ENCODE measurements around the gene KLC3. TPM values are rescaled to one million over a fixed set of nuclear protein-coding genes. Genes with fewer than 3 reads are reported as not detected.
A peak's percentile ranks its signal among the peaks of the same experiment; 100 is the strongest.

KLC3 gene
- total and polyA plus RNA-seq, 2 of the 8 experiments (the other 6 are each of a cell fraction or from before 2014, with no cell fraction given), result 1.3 to 2.8 TPM

GRCh38 chr19:45340899-45341453 is 426 bp downstream of the KLC3 start:
- DNase-seq (ENCODE audit: low read depth in 1 of 2, low spot score in 2 of 2), result no peak
- no peaks in the 10 kb centered on the region for H3K9me3 ChIP-seq (ENCODE audit: insufficient read depth in 2 of 2, low read depth in 1 of 2, low read length in 1 of 2)
- H2AFZ ChIP-seq (ENCODE audit: low read length), result 0 out of 2 replicates have a peak overlapping the region, but pooled peaks have one; percentile 1
- H2BK120ac ChIP-seq (replicated peaks; ENCODE audit: low read depth, low read length), result no peak overlapping the region
- ChIA-PET POLR2A (ENCODE audit: partially characterized antibody) (interaction anchor here (0.7 to 1.1 kb wide), 2 partner anchors 40 to 216 kb away, joined by 3 to 4 read pairs; no protein-coding TSS in a partner anchor), CTCF (ENCODE audit: partially characterized antibody) (interaction anchor here (1.0 to 1.2 kb wide), 2 partner anchors 9 to 63 kb away, joined by 3 read pairs; partner anchors contain the start of gene PPP1R13L)
- H3K18ac ChIP-seq (ENCODE audit: extremely low read depth, low read length), result no peak overlapping the region
- H3K27me3 ChIP-seq (replicated peaks in 1 of 4; ENCODE audit: control insufficient read depth in 3 of 4, extremely low read depth in 1 of 4, insufficient read depth in 3 of 4, low read length in 3 of 4), result peaks cover 4 to 16% (median 13%) of the 10 kb centered on the region in 4 experiments; a peak in 6 of 7 replicates
- no peaks in the 10 kb centered on the region for H3K36me3 ChIP-seq (ENCODE audit: control insufficient read depth in 2 of 4, insufficient read depth in 4 of 4, low read length in 3 of 4)
- no peak overlapping the region; the same call in 1 of the 2 replicates for H4K8ac ChIP-seq (ENCODE audit: extremely low read depth, insufficient read depth, low read length)
- FAIRE-seq, result no peak
- no peak overlapping the region for H2AK5ac ChIP-seq (ENCODE audit: low read depth, low read length)
- peaks cover 6% of the 10 kb centered on the region; the same call in 1 of the 2 replicates for H3K23me2 ChIP-seq (ENCODE audit: low read depth, low read length)
- H3K4ac ChIP-seq (replicated peaks; ENCODE audit: insufficient read length, low read depth, low read length), result peak overlapping the region; percentile 78
- H2BK15ac ChIP-seq (ENCODE audit: low read length), result peak overlapping the region; percentile 34; the same call in 1 of the 2 replicates
- peak overlapping the region in 1 of 4 experiments; percentile 10; a peak in 1 of 7 replicates for H3K9ac ChIP-seq (replicated peaks in 1 of 4; ENCODE audit: extremely low read depth in 1 of 4, low read depth in 3 of 4, low read length in 3 of 4)
- no peaks in the 10 kb centered on the region for H3K79me2 ChIP-seq (ENCODE audit: control insufficient read depth in 1 of 2, insufficient read depth in 2 of 2, low read length in 2 of 2)
- H3K23ac ChIP-seq (ENCODE audit: insufficient read length), result no peak overlapping the region
- no peak overlapping the region for H3K27ac ChIP-seq (ENCODE audit: low read depth, low read length)
- H2BK12ac ChIP-seq (ENCODE audit: low read depth, low read length), result peak overlapping the region; percentile 83; the same call in 1 of the 2 replicates
- H3K79me1 ChIP-seq (ENCODE audit: low read depth, low read length), result no peaks in the 10 kb centered on the region
- H3K56ac ChIP-seq (replicated peaks; ENCODE audit: insufficient read length, low read depth, low read length), result no peak overlapping the region
- H3K4me2 ChIP-seq (ENCODE audit: insufficient read depth in 1 of 2, low read depth in 2 of 2, low read length in 2 of 2), result peak overlapping the region; percentile 76 to 77
- peaks cover 3 to 13% of the 10 kb centered on the region in 2 experiments for H4K20me1 ChIP-seq (replicated peaks in 1 of 2; ENCODE audit: control insufficient read depth in 1 of 2, insufficient read depth in 2 of 2, low read length in 2 of 2)
- H3K4me1 ChIP-seq (replicated peaks in 1 of 4; ENCODE audit: control insufficient read depth in 3 of 4, insufficient read depth in 4 of 4, low read length in 3 of 4), result peaks cover 0 to 3% (median 0%) of the 10 kb centered on the region in 4 experiments; a peak in 4 of 7 replicates
- TF ChIP-seq NRF1 (IDR thresholded peaks at IDR 0.05; ENCODE audit: low read depth, low read length), result no peak
- no peak for TF ChIP-seq CBX5 (IDR thresholded peaks at IDR 0.05; ENCODE audit: low read depth, low read length)
- TF ChIP-seq MAFK (IDR thresholded peaks at IDR 0.05; ENCODE audit: low read depth, low read length), result no peak
- no peak overlapping the region for H2BK20ac ChIP-seq (ENCODE audit: low read length)
- H4K5ac ChIP-seq (ENCODE audit: insufficient read length, low read depth, low read length), result no peak overlapping the region
- WGBS, 2 experiments (ENCODE audit: extremely low coverage in 1 of 2, insufficient coverage in 1 of 2, insufficient read length in 1 of 2, insufficient replicate concordance in 2 of 2, low coverage in 1 of 2, low lambda C conversion rate in 2 of 2, missing lambda C conversion rate in 1 of 2), result 28% methylated on average over 16 of the region's 25 CpGs; no CpG with 5 or more reads in 1 of the 2 experiments
- H4K91ac ChIP-seq (replicated peaks; ENCODE audit: insufficient read length, low read length), result peak overlapping the region; percentile 40
- H2BK5ac ChIP-seq (ENCODE audit: low read depth, low read length), result no peak overlapping the region
- H3K4me3 ChIP-seq (ENCODE audit: extremely low read depth in 1 of 4, insufficient read depth in 2 of 4, low read depth in 3 of 4, low read length in 4 of 4), result peak overlapping the region; percentile 28 to 70 (median 36)
- no peak overlapping the region for H3K14ac ChIP-seq (ENCODE audit: insufficient read length)

Data from H1 (cell line).